Vagina (tissue), 2 donors: Measurements from ENCODE around the gene RIPOR3. TPM values are rescaled to one million over a fixed set of nuclear protein-coding genes. Genes with fewer than 3 reads are reported as not detected.
A peak's percentile ranks its signal among the peaks of the same experiment; 100 is the strongest.

Experiments used
- DNase-seq, 2 donors: peaks; one replicate each; pipeline ENCODE4 v3.0.0-alpha.2; 2017; ENCODE audit errors: extremely low spot score in 2 of 2
- H3K27ac ChIP-seq: fragments of 200-600 bp; sonication (generic); one replicate; pipeline ENCODE4 v1.5.1; 2019
- H3K27me3 ChIP-seq: fragments of 200-600 bp; sonication (generic); one replicate; pipeline ENCODE4 v1.5.1; 2019
- H3K36me3 ChIP-seq, 2 donors: fragments of 200-600 bp; sonication (generic); one replicate each; pipeline ENCODE4 v1.5.1; 2017 to 2019
- H3K4me1 ChIP-seq: fragments of 200-600 bp; sonication (generic); one replicate; pipeline ENCODE4 v1.5.1; 2019
- H3K4me3 ChIP-seq, 2 donors: fragments of 200-600 bp; sonication (generic); 1 replicate in 1 of 2; 2 replicates in 1 of 2; pipeline ENCODE4 v1.5.1; 2016 to 2019
- H3K9me3 ChIP-seq: fragments of 200-600 bp; sonication (generic); one replicate; pipeline ENCODE4 v1.5.1; 2019
- CTCF ChIP-seq, 3 experiments: fragments of 450-650 bp in 2 of 3; fragments of 200-600 bp in 1 of 3; sonication (generic) in 1 of 3; IDR thresholded peaks; one replicate each; pipeline ENCODE4 v1.5.1; 2017 to 2019; ENCODE audit warnings: antibody characterized with exemption in 3 of 3, mild to moderate bottlenecking in 2 of 3, moderate library complexity in 2 of 3
- POLR2A ChIP-seq, 2 donors: fragments of 450-650 bp; IDR thresholded peaks; one replicate each; pipeline ENCODE4 v1.6.1; 2017; ENCODE audit warnings: antibody characterized with exemption in 2 of 2, mild to moderate bottlenecking in 2 of 2, moderate library complexity in 2 of 2
- POLR2AphosphoS5 ChIP-seq, 2 donors: sonication (generic); formaldehyde crosslinking; IDR thresholded peaks; one replicate each; pipeline ENCODE4 v1.9.0; 2017; ENCODE audit warnings: antibody characterized with exemption in 2 of 2, mild to moderate bottlenecking in 2 of 2, low read depth in 1 of 2; ENCODE audit not compliant: insufficient read depth in 1 of 2
- intact Hi-C: fragments of 100-400 bp; cut with DNase I; formaldehyde crosslinking; loops from one replicate; pipeline ENCODE4 v1.15.1; 2023
- total RNA-seq: library from RNA; depleted of rRNA; stranded (reverse); fragments of >200 nt; gene quantifications from one replicate; pipeline ENCODE4 v1.2.3, GENCODE V29; 2016

Gene RIPOR3
- total RNA-seq, 1 donor from 2014 or later, result 38.1 TPM

GRCh38 chr20:50577175-50578018, 113.9 kb downstream of the RIPOR3 start:
- DNase-seq, result no peak
- H3K4me3 ChIP-seq, result no peak overlapping the region
- H3K27me3 ChIP-seq, result no peaks in the 10 kb centered on the region
- peaks cover 18% of the 10 kb centered on the region for H3K4me1 ChIP-seq
- intact Hi-C loops, result loop anchor here (5.0 kb wide), 1 partner anchor 95 kb away; no protein-coding TSS in a partner anchor
- no peak overlapping the region for H3K27ac ChIP-seq
- TF ChIP-seq POLR2A (IDR thresholded peaks at IDR 0.05) (no peak), CTCF (IDR thresholded peaks at IDR 0.05) (no peak), POLR2AphosphoS5 (IDR thresholded peaks at IDR 0.05; ENCODE audit: insufficient read depth in 1 of 2, low read depth in 1 of 2) (no peak)
- H3K9me3 ChIP-seq, result no peaks in the 10 kb centered on the region
- peaks cover 4 to 61% of the 10 kb centered on the region in 2 donors for H3K36me3 ChIP-seq

DNA sequence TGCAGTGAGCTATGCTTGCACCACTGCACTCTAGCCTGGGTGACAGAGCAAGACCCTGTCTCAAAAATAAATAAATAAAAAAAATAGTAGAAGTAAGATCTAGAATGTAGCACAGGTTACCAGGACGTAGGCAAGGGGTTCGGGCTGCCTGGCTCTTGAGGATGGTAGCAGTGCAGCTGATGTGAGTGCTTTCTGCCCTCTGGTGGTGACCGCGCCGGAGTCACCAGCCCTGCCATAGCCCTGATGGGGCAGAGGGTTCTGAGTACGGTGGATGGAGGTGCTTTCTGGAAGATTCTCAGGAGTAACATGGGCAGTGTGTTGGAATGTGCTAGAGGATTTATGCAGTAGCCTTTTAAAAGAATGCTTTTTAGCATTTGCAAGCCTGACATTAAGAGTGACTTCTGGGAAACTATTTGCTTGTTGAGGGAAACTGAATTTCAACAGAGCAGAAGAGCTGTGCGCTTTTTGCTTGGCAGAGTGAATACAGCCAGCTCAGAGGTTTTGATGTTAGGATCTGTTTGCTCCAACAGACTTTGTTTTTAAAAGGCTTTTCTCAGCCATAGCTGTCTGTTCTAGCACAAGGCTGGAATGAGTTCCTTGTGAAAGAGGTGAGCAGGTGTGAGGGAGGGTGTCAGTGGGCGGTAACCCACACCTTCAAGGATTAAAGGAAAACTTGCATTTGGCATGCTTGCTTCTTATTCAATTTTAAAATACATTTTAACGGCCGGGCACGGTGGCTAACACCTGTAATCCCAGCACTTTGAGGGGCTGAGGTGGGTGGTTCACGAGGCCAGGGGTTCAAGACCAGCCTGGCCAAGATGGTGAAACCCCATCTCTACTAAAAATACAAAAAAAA, 115.2 kb downstream of the RIPOR3 start:
- Histone ChIP-seq H3K9me3 (no peaks in the 10 kb centered on the region), H3K4me1 (peaks cover 27% of the 10 kb centered on the region), H3K27me3 (no peaks in the 10 kb centered on the region), H3K4me3 (no peak overlapping the region), H3K36me3 (peaks cover 4 to 49% of the 10 kb centered on the region in 2 donors), H3K27ac (peak overlapping the region; percentile 20)
- intact Hi-C loops, result loop anchor here (5.0 kb wide), 1 partner anchor 94 kb away; no protein-coding TSS in a partner anchor
- TF ChIP-seq CTCF (IDR thresholded peaks at IDR 0.05), result peak; percentile 54 to 80 (median 63)
- TF ChIP-seq POLR2AphosphoS5 (IDR thresholded peaks at IDR 0.05; ENCODE audit: insufficient read depth in 1 of 2, low read depth in 1 of 2), result no peak
- TF ChIP-seq POLR2A (IDR thresholded peaks at IDR 0.05), result no peak
- peak in 1 of 2 donors; percentile 89 for DNase-seq

GRCh38 chr20:50574586-50574985, 116.8 kb downstream of the RIPOR3 start:
- no peak overlapping the region for H3K4me3 ChIP-seq
- TF ChIP-seq POLR2AphosphoS5 (IDR thresholded peaks at IDR 0.05; ENCODE audit: insufficient read depth in 1 of 2, low read depth in 1 of 2) (no peak), CTCF (IDR thresholded peaks at IDR 0.05) (no peak)
- H3K4me1 ChIP-seq, result peaks cover 27% of the 10 kb centered on the region
- intact Hi-C loops, result no loop called here
- peaks cover under 1 to 35% of the 10 kb centered on the region in 2 donors for H3K36me3 ChIP-seq
- no peak overlapping the region for H3K27ac ChIP-seq
- no peak for DNase-seq
- H3K27me3 ChIP-seq, result no peaks in the 10 kb centered on the region
- H3K9me3 ChIP-seq, result no peaks in the 10 kb centered on the region

GRCh38 chr20:50574108-50574507, 117.2 kb downstream of the RIPOR3 start:
- Histone ChIP-seq H3K9me3 (no peaks in the 10 kb centered on the region), H3K27me3 (no peaks in the 10 kb centered on the region), H3K27ac (peak overlapping the region; percentile 4), H3K36me3 (peaks cover 0 to 34% of the 10 kb centered on the region in 2 donors), H3K4me1 (peaks cover 27% of the 10 kb centered on the region), H3K4me3 (no peak overlapping the region)
- intact Hi-C loops, result no loop called here
- no peak for DNase-seq
- TF ChIP-seq POLR2AphosphoS5 (IDR thresholded peaks at IDR 0.05; ENCODE audit: insufficient read depth in 1 of 2, low read depth in 1 of 2), result no peak

DNA sequence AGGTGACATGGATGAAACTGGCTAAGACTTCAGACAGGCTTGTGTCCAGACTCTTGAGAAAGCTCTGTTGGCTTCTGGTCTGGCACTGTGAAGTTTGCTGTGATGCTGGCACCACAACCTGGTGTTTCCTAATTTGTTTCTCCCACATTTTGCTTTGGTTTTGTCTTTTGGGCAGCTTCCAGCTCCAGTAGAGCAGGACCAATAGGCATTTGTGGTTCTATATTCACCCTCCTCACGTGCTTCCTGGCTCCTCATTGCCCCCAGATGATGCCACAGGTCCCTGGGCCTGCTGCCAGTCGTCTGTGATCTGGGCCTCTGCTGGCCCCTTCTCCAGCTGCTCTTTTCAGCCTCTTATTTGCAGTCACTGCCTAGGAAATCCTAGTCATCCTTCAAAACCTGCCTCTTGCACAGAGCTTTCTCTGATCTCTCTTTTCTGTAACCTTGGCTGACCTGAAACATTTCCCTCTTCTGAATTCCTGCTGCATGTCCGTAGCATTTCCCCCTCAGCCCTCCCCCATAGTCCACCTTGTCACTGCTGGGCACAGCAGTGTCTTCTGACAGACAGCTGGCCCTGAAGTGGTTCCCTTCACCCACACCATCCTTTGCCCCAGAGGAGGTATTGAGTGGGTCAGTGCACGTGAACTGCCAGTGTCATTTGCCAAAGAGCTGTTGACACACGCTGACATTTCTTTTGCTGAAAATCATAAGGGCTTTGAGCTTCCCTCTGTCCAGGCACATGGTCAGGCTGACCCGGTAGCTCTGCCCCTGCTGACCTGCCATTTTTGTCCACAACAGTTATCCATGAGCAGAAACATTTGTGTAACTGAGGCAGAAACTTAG, 118.2 kb downstream of the RIPOR3 start:
- DNase-seq, result no peak
- H3K4me1 ChIP-seq, result peaks cover 27% of the 10 kb centered on the region
- peaks cover 0 to 33% of the 10 kb centered on the region in 2 donors for H3K36me3 ChIP-seq

More for the DNA sequence above, 118.2 kb downstream of the RIPOR3 start:
- Histone ChIP-seq H3K27ac (peak overlapping the region; percentile 44), H3K9me3 (no peaks in the 10 kb centered on the region), H3K27me3 (no peaks in the 10 kb centered on the region), H3K4me3 (no peak overlapping the region)
- intact Hi-C loops, result no loop called here
- TF ChIP-seq CTCF (IDR thresholded peaks at IDR 0.05) (no peak), POLR2AphosphoS5 (IDR thresholded peaks at IDR 0.05; ENCODE audit: insufficient read depth in 1 of 2, low read depth in 1 of 2) (peak in 1 of 2 donors; percentile 56)
